NCI-H1417 (cell line): ENCODE data around the gene FUCA2.
"Not testable (repeated sequence)": the region's sequence is repeated elsewhere in the genome, so short reads cannot be mapped to it uniquely, and the experiment has no call there.

Experiments used
- DNase-seq, 3 experiments: peaks; one replicate each; lab custom pipeline; 2025; lab: John Stamatoyannopoulos, UW

FUCA2 gene

DNA sequence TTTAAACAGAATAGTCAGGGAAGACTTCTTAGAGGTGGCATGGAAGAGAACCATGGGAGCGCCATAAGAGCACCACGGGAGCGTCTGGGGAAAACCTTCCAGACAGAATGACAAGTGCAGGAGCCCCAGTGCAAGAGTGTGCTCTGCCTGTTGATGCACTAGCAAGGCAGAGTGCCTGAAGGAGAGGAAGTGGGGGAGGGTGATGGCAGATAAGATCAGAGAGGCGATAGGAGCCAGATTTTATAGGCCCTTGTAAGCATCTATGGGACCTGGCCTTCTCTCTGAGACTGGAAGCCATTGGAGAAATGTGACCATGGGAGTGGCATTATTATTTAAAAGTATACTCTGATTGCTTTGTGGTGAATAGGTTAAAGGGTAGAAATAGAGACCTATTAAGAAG lies 13.1 kb downstream of the FUCA2 start:
- DNase-seq: no peak

DNA sequence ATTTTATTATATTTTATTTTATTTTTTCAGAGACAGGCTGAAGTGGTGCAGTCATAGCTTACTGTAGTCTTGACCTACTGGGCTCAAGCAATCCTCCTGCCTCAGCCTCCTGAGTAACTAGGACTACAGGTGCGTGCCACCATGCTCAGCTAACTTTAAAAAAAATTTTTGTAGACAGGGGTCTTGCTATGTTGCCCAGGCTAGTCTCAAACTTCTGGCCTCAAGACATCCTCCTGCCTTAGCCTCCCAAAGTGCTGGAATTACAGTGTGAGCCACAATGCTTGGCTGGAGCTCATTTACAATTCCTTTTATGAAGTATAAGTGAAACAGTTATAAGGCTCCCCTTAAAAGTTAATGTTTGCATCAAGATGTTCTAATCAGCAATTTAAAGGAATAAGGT lies 14.5 kb downstream of the FUCA2 start:
- DNase-seq: no peak

DNA sequence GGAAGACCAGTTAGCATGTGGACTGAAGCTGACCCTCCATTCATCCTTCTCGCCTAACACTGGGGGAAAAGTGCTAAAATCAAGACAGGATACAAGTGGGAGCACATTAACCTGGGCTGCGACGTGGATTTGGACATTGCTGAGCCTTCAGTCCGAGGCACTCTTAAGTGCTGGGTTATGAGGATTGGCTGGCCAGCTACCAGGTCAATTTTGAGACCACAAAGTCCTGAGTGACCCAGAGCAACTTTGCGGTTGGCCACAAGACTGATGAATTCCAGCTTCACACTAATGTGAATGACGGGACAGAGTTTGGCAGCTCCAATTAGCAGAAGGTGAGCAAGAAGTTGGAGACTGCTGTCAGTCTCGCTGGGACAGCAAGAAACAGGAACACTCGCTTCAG lies 20.7 kb downstream of the FUCA2 start:
- no peak for DNase-seq

DNA sequence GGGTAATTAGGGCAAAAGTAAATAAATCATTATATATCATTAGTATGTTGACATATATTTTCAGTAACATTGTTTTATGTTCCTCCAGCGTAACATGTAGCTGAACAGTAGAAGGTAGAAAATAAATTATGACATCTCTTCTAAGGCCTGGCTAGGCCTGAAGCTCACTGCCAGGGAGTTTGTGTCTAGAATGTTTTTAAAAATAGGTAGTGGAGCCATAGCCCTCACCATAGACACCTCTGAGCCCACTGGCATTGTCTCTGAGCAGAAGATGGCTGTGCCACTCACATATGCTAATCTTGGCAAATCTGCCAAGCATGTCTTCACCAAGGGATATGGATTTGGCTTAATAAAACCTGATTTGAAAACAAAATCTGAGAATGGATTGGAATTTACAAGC lies 21.3 kb downstream of the FUCA2 start:
- no peak for DNase-seq

DNA sequence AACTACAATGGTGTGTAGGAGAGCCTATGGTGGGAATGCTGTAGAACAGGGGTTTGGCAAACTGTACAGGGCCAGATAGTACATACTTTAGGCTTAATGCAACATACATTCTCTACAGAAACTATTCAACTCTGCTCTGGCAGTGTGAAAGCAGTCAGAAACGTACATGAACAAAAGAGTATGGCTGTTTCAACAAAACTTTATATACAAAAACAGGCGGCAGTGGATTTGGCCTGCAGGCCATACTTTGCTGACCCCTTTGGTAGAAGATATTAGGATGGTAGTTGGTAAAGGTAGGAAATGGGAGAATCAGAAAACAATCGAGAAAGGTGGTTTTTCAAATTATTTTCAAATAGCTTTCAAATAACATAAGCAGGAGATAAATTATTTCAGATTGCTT lies 24.8 kb downstream of the FUCA2 start:
- DNase-seq: no peak

DNA sequence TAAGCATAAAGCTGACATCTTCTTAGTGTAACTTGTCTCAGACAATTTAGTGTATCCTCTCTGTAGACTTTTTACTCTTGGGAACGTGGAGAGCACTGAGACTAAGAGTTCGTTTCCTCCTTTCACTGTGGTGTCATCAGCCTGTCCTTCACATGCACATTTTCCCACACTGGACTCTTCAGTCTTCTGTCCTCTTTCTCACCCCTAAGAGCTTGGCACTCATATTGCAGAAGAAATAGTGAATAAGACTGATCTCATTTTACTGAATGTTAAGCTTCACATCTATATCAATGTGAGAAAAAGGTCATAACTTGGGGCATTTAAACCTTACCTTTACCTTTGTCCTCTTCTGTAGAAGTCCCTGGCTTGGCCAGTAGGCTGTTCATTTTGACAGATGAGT lies 25.6 kb downstream of the FUCA2 start:
- no peak for DNase-seq

DNA sequence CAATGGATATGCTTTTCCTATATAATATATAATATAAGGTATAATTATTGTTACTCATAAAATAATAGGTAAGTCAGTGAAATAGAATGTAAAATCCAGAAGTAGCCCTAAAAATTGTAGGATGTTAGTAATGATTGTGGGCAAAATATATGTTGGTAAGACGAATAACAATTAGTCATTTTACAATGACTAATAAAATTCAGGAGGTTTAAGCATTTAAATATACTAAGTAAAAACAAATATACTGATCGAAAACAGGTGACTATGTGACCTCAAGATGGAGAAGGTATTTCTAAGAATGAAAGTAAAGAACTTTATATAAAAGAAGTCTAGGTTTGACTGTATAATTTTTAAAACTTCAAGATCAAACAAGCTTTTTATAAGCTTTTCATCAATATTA lies 28.9 kb downstream of the FUCA2 start:
- no peak for DNase-seq

DNA sequence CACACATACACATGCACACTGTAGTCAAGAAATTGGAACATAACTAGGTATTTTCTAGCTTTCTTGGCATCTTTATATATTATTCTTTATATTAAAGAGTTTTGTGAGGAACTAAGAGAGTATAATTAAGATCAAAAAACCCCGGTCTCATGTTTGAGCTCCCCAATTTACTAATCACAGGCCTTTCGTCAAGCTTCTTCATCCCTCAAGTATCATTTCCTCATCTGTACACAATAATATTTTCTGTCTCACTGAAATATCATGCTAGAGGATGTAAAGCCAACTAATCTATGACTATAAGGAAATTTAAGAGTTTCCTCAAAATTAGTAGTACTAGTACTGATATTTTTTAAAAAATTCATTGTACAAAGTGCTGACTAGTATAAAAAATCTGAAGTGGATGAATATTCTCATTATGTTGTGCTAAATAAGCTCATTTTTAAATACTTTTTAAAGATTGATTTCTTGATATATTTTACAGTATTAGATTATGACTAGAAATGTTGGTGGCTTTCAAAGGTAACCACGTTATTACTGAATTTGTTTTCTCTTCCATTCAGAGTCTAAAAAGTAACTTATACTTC lies 32.9 kb downstream of the FUCA2 start:
- no peak for DNase-seq

DNA sequence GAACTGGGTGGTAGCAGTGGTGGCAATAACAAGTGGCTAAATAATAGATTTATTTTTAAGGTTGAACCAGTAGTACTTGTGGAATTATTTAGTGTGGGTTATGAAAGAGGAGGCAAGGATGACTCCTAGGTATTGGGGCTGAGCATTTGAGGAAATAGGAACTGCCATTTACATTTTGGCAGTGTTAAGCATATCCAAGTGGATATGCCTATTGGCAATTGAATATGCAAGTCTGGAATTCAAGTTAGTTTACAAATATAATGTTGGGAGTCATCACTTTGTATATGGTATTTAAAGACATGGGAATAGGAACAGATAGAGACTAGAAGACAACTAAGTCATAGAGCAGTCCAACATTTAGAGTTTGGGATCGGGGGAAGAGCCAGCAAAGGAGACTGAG lies 35.0 kb downstream of the FUCA2 start:
- no peak for DNase-seq

DNA sequence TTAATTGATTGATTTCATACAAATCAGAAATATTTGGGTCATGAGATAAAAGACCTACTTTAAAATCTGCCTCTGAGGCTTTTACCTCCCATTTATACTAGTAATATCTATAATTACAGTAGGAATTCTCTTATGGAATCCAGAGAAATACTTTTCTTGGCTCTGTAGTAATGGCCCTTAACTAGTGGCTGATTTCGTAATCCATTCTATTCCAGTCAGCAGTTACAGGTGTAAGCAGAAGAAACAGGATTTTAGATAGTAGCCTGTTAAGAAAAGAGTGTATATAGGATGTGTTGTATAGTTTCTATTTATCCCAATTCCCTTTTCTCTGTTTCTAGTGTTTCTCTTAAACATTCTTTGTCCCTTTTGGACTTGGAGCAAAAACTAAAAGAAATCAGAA lies 39.7 kb downstream of the FUCA2 start:
- DNase-seq: no peak

DNA sequence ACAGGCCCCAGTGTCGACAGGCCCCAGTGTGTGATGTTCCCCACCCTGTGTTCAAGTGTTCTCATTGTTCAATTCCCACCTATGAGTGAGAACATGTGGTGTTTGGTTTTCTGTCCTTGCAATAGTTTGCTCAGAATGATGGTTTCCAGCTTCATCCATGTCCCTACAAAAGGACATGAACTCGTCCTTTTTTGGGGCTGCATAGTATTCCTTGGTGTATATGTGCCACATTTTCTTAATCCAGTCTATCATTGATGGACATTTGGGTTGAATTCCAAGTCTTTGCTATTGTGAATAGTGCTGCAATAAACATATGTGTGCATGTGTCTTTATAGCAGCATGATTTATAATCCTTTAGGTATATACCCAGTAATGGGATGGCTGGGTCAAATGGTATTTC lies 42.7 kb downstream of the FUCA2 start:
- DNase-seq: not testable (repeated sequence)

DNA sequence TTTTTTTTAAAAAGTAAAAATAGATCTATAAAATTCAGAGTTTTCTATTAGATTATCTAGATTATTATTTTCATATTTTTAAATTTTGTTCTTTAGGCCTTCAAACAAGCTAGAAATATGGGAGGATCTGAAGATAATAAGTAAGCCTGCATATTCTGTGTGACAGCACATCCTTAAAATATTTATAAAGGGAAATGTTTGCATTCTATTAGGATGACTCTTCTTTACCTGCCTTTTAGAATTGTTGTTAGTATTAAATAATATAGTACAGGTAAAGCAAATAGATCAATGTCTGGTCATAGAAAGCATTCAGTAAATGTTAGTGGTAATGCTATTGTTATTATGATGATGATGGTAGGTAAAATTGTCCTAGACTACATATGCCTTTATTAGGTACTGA lies 43.5 kb downstream of the FUCA2 start:
- DNase-seq: no peak

DNA sequence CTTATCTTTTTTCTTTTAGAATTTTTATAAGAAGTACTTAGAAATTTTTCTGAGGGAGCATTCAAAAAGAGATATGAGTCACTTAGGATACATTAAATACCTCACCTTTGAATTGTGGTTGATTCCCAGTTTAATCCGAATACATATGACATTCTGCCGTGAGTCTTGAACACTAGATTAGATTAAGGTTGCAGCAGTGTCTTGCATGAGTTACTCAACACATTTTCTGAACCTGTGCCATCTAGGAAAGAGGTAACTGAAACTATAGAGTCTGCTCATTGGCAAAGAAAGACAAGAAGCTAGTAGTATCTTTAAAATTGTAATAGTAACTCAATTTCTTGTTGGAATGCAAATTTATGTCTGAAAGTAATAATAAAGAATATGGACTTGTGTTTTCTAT lies 46.0 kb downstream of the FUCA2 start:
- DNase-seq: no peak

DNA sequence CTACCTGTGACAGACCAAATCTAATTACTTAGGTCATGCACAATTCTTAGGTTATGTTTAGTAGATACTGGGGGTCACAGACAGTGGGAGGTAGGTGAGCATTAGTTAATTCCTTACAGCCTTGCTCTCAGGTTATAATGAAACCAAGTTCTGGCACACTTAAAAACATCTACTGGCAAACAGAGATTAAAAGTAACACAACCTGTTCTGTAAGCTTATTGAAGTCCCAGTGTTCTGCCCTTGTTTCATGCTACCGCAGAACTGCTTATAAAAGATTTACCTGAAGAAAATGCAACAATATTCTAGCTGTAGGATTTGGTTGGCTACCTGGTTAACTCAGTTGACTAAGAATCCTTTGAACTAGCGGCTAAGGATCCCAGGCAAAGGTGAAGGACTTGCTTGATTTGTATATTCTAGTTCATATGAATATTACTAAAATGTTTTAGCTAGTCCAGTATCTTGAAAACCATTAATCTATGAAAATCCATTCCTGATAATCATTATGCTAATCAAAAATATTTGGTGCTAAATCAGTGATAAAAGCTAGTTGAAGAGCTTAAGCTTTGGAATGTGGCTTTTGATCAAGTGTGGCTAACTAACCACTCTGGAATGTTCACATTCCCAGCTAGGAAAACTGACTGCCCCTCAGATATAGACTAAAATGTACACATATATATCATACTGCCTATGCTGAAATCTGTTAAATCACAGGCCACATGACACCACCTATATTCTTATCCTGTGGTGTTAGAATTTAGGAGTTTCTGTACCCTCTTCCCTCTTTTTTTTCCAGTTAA lies 53.8 kb downstream of the FUCA2 start:
- no peak for DNase-seq

DNA sequence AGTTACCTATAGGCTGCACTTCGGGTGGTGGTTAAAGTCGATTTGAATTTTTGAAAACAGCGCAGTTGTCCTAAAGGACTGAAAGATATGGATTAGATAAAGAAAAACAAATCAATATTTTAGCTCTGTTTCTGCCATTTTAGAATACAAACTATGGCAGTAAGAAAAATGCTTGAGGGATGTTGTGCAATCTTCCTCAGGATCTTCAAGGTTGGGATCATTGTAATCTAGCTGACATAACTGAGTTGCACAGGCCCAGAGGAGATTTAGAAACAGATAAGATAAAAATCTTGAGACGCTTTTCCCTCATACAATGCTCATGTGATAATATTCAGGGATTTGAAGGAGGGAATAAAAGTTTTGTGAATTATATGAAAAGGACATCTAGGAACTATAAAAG lies 60.0 kb downstream of the FUCA2 start:
- no peak for DNase-seq

DNA sequence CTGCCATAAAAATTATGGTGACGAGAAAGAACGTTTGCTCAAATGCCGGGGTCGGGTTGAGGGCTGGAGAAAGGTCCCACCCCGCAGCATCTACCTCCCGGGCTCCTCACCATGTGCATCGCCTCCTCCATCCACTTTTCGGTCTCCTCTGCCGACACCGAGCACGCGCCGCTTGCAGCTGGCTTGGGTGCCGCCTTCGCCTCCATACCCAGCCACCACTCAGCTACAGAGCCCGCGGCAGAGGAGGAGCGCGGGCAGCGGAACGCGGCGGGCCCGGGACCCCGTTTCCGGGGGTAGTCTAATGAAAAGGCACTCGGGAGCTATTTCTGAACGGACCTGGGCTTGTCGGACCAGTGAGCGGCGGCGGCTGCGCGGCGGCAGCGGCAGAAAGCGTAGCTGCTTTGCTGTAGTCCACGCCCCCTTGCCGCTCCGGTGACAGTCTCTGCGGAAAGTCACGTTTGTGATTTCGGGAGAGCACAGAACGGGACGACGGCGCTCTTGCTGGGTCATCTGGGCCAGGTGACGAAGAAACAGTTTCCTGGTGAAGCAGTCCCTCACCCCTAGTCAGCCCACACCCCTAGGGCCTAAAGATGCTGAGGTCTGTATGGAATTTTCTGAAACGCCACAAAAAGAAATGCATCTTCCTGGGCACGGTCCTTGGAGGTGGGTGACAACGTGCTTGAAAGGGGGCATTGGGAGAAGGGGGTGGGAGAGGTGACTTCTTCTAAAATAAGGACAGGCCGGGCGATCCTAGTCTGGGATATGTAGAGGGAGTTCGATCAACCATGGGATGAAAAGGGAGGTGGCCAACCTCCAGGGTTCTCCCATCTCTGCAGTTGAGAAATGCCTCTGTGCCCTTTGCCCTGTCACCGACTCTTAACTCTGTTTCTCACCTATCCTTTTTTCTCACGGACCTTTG lies 60.8 kb downstream of the FUCA2 start, which contains the start of the genes ADAT2 and PEX3:
TSS of gene ADAT2 (minus strand) at position 243 of the 919 bp plus-strand sequence. CDS start at position 206, 37 bp downstream.
TSS of gene PEX3 (plus strand) at position 353 of the 919 bp plus-strand sequence. CDS start at position 591, 238 bp downstream.
- peak; percentile 90 to 97 (median 94) for DNase-seq

DNA sequence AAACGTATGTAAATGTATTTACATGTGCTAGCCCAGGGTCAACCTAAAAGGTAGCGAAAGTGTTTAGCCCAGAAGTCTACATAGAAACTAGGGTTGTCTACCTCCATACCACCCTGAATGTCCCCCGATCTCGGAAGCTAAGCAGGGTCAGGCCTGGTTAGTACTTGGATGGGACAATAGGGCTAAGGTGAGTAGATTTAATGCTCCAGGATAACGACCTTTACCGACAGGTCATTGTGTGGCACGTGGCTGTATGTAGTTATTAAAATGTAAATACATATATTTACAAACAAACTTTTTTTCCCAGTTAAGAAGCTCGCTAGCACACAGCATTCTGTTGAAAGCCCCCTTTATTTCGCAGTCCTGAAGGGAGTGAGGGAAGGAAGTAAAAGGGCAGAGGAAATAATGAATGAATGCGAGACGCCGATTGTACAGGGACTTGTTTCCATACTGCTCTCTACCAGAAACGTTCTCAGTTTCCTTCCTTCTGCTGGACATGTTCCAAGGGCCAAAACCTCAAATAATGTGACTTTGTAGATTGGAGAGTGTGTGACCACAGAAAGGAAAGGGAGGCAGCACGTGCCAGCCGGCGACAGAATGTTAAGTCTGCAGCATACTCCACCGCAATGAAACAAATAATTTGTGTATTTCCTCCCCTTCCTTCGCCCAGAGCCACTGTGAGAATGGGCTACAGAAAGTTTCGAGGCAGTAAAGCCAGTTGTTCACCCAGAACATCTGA lies 61.6 kb downstream of the FUCA2 start:
- peak; percentile 37 to 85 (median 63) for DNase-seq

DNA sequence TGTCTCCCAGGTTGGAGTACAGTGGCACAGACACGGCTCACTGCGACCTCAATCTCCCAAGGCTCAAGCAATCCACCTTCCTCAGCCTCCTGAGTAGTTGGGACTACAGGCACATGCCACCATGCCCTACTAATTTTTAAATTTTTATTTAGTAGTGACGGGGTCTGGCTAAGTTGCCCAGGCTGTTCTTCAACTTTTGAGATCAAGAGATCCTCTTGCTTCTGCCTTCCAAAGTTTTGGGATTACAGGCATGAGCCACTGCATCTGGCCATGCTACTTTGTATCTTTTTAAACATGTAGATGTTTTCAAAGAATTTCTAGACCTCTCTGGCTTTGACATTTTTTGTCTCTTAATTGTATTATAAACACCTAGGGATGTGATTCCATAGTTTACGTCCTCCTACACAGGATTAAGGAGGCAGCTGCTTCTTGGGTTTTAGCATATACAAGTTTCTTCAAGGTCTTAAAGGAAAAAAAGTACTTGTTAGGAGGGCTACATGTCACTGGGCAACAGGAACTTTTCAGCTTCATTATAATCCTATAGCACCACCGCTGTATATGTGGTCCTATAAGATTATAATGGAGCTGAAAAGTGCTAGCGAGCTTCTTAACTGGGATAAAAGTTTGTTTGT lies 62.3 kb downstream of the FUCA2 start:
- no peak for DNase-seq

DNA sequence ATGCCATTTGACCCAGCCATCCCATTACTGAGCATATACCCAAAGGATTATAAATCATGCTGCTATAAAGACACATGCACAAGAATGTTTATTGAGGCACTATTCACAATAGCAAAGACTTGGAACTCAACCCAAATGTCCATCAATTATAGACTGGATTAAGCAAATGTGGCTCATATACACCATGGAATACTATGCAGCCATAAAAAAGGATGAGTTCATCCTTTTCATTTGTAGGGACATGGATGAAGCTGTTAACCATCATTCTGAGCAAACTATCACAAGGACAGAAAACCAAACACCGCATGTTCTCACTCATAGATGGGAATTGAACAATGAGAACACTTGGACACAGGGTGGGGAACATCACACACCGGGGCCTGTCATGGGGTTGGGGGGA lies 63.7 kb downstream of the FUCA2 start:
- DNase-seq: not testable (repeated sequence)
